ENCODE measurements around the gene CDH13. TPM values are rescaled to one million over a fixed set of nuclear protein-coding genes. Genes with fewer than 3 reads are reported as not detected.

Gene CDH13
- total RNA-seq, 2 experiments from 2014 or later = not detected

GRCh38 chr16:82649766-82650165 is 23.0 kb downstream of the CDH13 start:
- no peaks in the 10 kb centered on the region for H3K36me3 ChIP-seq (ENCODE audit: insufficient read depth, low read length)
- no peak for TF ChIP-seq CTCF (conservative IDR thresholded peaks at IDR 0.05; ENCODE audit: low read length)
- TF ChIP-seq EZH2phosphoT487 (IDR thresholded peaks at IDR 0.05; ENCODE audit: borderline replicate concordance, low read depth, low read length) = no peak
- H3K9me2 ChIP-seq (ENCODE audit: insufficient read depth, low read length) = no peaks in the 10 kb centered on the region
- CTCF ChIA-PET (ENCODE audit: unreplicated experiment) = no interaction called here
- POLR2A ChIA-PET = no interaction called here
- no peak overlapping the region for H3K4me2 ChIP-seq (ENCODE audit: low read length)
- H3K79me2 ChIP-seq (ENCODE audit: insufficient read depth, low read depth, low read length) = no peaks in the 10 kb centered on the region
- intact Hi-C loops (cut with micrococcal nuclease; ENCODE audit: unreplicated experiment) = no loop called here
- no TSS peak for BruUV-seq (replicated peaks)
- no peak overlapping the region for H2AFZ ChIP-seq (ENCODE audit: low read length)
- H3K4me3 ChIP-seq (ENCODE audit: low read depth, low read length, poor library complexity, severe bottlenecking) = no peak overlapping the region
- H3K9me3 ChIP-seq (ENCODE audit: low read length) = no peaks in the 10 kb centered on the region
- no peak overlapping the region for H3K27ac ChIP-seq (ENCODE audit: low read depth, low read length, poor library complexity, severe bottlenecking)
- no peak for DNase-seq (ENCODE audit: low spot score)
- H3K4me1 ChIP-seq (ENCODE audit: insufficient read depth, low read length, poor library complexity, severe bottlenecking) = peaks cover 26% of the 10 kb centered on the region
- H4K20me1 ChIP-seq (ENCODE audit: insufficient read depth, low read length) = no peaks in the 10 kb centered on the region

- Histone ChIP-seq H3K79me2 (ENCODE audit: insufficient read depth, low read depth, low read length) (no peaks in the 10 kb centered on the region), H4K20me1 (ENCODE audit: insufficient read depth, low read length) (no peaks in the 10 kb centered on the region), H3K4me1 (ENCODE audit: insufficient read depth, low read length, poor library complexity, severe bottlenecking) (peaks cover 26% of the 10 kb centered on the region), H3K36me3 (ENCODE audit: insufficient read depth, low read length) (no peaks in the 10 kb centered on the region), H3K9me3 (ENCODE audit: low read length) (no peaks in the 10 kb centered on the region), H2AFZ (ENCODE audit: low read length) (no peak overlapping the region), H3K27ac (ENCODE audit: low read depth, low read length, poor library complexity, severe bottlenecking) (no peak overlapping the region), H3K9me2 (ENCODE audit: insufficient read depth, low read length) (no peaks in the 10 kb centered on the region), H3K4me3 (ENCODE audit: low read depth, low read length, poor library complexity, severe bottlenecking) (no peak overlapping the region), H3K4me2 (ENCODE audit: low read length) (no peak overlapping the region)
- TF ChIP-seq EZH2phosphoT487 (IDR thresholded peaks at IDR 0.05; ENCODE audit: borderline replicate concordance, low read depth, low read length) (no peak), CTCF (conservative IDR thresholded peaks at IDR 0.05; ENCODE audit: low read length) (no peak)
- intact Hi-C loops (cut with micrococcal nuclease; ENCODE audit: unreplicated experiment) = no loop called here
- ChIA-PET POLR2A (no interaction called here), CTCF (ENCODE audit: unreplicated experiment) (no interaction called here)
- no peak for DNase-seq (ENCODE audit: low spot score)
- no TSS peak for BruUV-seq (replicated peaks)
Observed at GRCh38 chr16:82650804-82651203, 24.0 kb downstream of the CDH13 start.

GRCh38 chr16:82651921-82652601 is 25.3 kb downstream of the CDH13 start:
- H4K20me1 ChIP-seq (ENCODE audit: insufficient read depth, low read length) = no peaks in the 10 kb centered on the region
- peak overlapping the region; percentile 52 for H3K27ac ChIP-seq (ENCODE audit: low read depth, low read length, poor library complexity, severe bottlenecking)
- H3K9me3 ChIP-seq (ENCODE audit: low read length) = no peaks in the 10 kb centered on the region
- peak overlapping the region; percentile 5 for H3K4me3 ChIP-seq (ENCODE audit: low read depth, low read length, poor library complexity, severe bottlenecking)
- peaks cover 26% of the 10 kb centered on the region for H3K4me1 ChIP-seq (ENCODE audit: insufficient read depth, low read length, poor library complexity, severe bottlenecking)
- peak overlapping the region; percentile 74; the same call in 1 of the 2 replicates for H2AFZ ChIP-seq (ENCODE audit: low read length)
- no TSS peak for BruUV-seq (replicated peaks)
- DNase-seq (ENCODE audit: low spot score) = peak; percentile 61
- ChIA-PET CTCF (ENCODE audit: unreplicated experiment) (interaction anchor here (0.8 kb wide), 1 partner anchor 13 kb away, joined by 3 read pairs; no protein-coding TSS in a partner anchor), POLR2A (interaction anchor here (0.7 to 1.3 kb wide), 3 partner anchors 9 to 666 kb away, joined by 3 to 5 read pairs (median 3); no protein-coding TSS in a partner anchor)
- intact Hi-C loops (cut with micrococcal nuclease; ENCODE audit: unreplicated experiment) = no loop called here
- no peaks in the 10 kb centered on the region for H3K9me2 ChIP-seq (ENCODE audit: insufficient read depth, low read length)
- no peaks in the 10 kb centered on the region for H3K36me3 ChIP-seq (ENCODE audit: insufficient read depth, low read length)
- peak overlapping the region; percentile 45 for H3K4me2 ChIP-seq (ENCODE audit: low read length)
- no peak for TF ChIP-seq EZH2phosphoT487 (IDR thresholded peaks at IDR 0.05; ENCODE audit: borderline replicate concordance, low read depth, low read length)
- no peak for TF ChIP-seq CTCF (conservative IDR thresholded peaks at IDR 0.05; ENCODE audit: low read length)
- H3K79me2 ChIP-seq (ENCODE audit: insufficient read depth, low read depth, low read length) = no peaks in the 10 kb centered on the region

All from OCI-LY7 (cell line).